Tongue (tissue), 2 donors: ENCODE measurements around the gene ERG. TPM values are rescaled to one million over a fixed set of nuclear protein-coding genes. Genes with fewer than 3 reads are reported as not detected.

ENCODE experiments used
- small RNA-seq: library from RNA; depleted of rRNA; stranded (forward); fragments of <200 nt; gene quantifications from one replicate; pipeline ENCODE3, GENCODE V24; 2014; ENCODE audit warnings: low replicate concordance
- total RNA-seq: library from RNA; depleted of rRNA; stranded (reverse); fragments of >200 nt; gene quantifications from one replicate; pipeline ENCODE4 v1.2.3, GENCODE V29; 2014

ERG gene
- total RNA-seq, 1 donor from 2014 or later, result 8.6 TPM

Small RNA genes lying within 50 kb of the gene (small RNA-seq; reads per million reads assigned to genes)
- not detected for gene SNRPGP13

Other genes starting within 250 kb of the ERG start
- 2.1 TPM for gene KCNJ15, start 241.5 kb downstream of the ERG start, total RNA-seq